Smooth muscle cell (in vitro differentiated cells): ENCODE data around the gene MIS12. TPM values are rescaled to one million over a fixed set of nuclear protein-coding genes. Genes with fewer than 3 reads are reported as not detected.

Source experiments
- DNase-seq: peaks from one replicate; lab custom pipeline; 2025; ENCODE audit not compliant: unreplicated experiment; lab: John Stamatoyannopoulos, UW
- H2AFZ ChIP-seq: fragments of 200-600 bp; sonication (generic); 2 replicates; pipeline ENCODE4 v1.6.0; 2016; ENCODE audit warnings: antibody characterized with exemption, low read depth, mild to moderate bottlenecking
- H3F3A ChIP-seq: fragments of 200-600 bp; sonication (generic); 2 replicates; pipeline ENCODE4 v1.6.0; 2017; ENCODE audit warnings: antibody characterized with exemption, low read depth
- H3K27ac ChIP-seq: fragments of 200-600 bp; sonication (generic); 2 replicates; pipeline ENCODE4 v1.5.1; 2016; ENCODE audit warnings: low read depth, mild to moderate bottlenecking
- H3K27me3 ChIP-seq: fragments of 200-600 bp; sonication (generic); 2 replicates; pipeline ENCODE4 v1.6.1; 2016; ENCODE audit warnings: low read depth, mild to moderate bottlenecking
- H3K36me3 ChIP-seq: fragments of 200-600 bp; sonication (generic); 2 replicates; pipeline ENCODE4 v1.5.1; 2016; ENCODE audit warnings: low read depth
- H3K4me1 ChIP-seq: fragments of 200-600 bp; sonication (generic); 2 replicates; pipeline ENCODE4 v1.5.1; 2016; ENCODE audit warnings: low read depth
- H3K4me2 ChIP-seq: fragments of 200-600 bp; sonication (generic); 2 replicates; pipeline ENCODE4 v1.6.0; 2016; ENCODE audit warnings: mild to moderate bottlenecking
- H3K4me3 ChIP-seq: fragments of 200-600 bp; sonication (generic); 2 replicates; pipeline ENCODE4 v1.5.1; 2016; ENCODE audit warnings: mild to moderate bottlenecking
- H3K79me2 ChIP-seq: fragments of 200-600 bp; sonication (generic); 2 replicates; pipeline ENCODE4 v1.6.0; 2016; ENCODE audit warnings: low read depth, mild to moderate bottlenecking
- H3K9ac ChIP-seq: fragments of 200-600 bp; sonication (generic); 2 replicates; pipeline ENCODE4 v1.6.0; 2016; ENCODE audit warnings: low read depth
- H3K9me3 ChIP-seq: fragments of 200-600 bp; sonication (generic); replicated peaks from 2 replicates; pipeline ENCODE4 v1.5.1; 2016; ENCODE audit warnings: low read depth
- H4K20me1 ChIP-seq: fragments of 200-600 bp; sonication (generic); 2 replicates; pipeline ENCODE4 v1.6.0; 2016; ENCODE audit warnings: low read depth
- CTCF ChIP-seq: fragments of 200-600 bp; sonication (generic); IDR thresholded peaks from 2 replicates; pipeline ENCODE4 v1.5.1; 2017; ENCODE audit warnings: borderline replicate concordance, mild to moderate bottlenecking, antibody characterized with exemption; ENCODE audit not compliant: insufficient read depth, poor library complexity, severe bottlenecking
- WGBS: methylation state at CpG from one replicate; pipeline ENCODE4 v1.1.7; 2016; ENCODE audit warnings: low lambda C conversion rate; 5-methylcytosine and 5-hydroxymethylcytosine counted together
- polyA plus RNA-seq: library from polyadenylated mRNA; unstranded; fragments of >200 nt; fragmentation: Nextera tagmentation; extraction: Ambion mirVana; gene quantifications from 2 replicates; pipeline ENCODE4 v1.2.1, GENCODE V29; 2016
- total RNA-seq: library from RNA; depleted of rRNA; stranded (reverse); fragments of >200 nt; gene quantifications from 2 replicates; pipeline ENCODE4 v1.2.3, GENCODE V29; 2014

Gene MIS12
- total and polyA plus RNA-seq, 2 experiments from 2014 or later: 14.8 to 23.3 TPM

DNA sequence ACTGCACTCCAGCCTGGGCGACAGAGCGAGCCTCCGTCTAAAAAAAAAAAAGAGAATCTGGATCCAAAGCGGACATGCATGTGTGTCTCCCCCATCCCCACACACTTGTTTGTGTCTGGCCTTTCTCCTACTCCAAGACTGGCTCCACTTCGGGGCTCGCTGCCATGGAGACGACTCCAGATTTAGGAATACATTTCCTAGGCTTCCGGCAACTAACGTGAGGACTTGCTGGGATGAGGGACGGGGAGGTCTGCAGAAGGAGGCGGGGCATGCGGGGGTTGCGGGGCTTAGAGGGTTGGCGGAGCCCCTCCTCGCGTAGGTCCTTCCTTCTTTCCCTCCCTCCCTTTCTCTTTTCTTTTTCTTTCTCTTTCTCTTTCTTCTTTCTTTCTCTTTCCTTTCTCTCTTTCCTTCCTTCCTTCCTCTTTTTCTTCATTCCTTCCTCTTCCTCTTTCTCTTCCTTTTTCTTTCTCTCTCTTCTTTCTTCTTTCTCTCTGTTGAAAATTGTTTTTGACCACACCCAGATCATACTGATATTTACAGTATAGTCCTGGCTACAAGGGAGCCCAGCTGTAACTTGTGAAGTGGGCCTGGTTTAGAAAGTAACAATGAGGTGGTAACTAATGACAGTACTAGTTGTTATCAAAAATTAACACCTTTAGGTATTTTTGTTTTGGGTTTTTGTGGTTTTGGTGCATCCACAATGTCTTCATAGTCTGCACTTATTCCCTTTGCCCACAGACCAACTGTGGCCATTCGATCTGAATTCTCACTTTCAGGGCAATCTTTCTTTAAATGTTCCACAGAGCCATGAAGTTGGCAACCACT is 25.2 kb downstream of the MIS12 start:
- H3K79me2 ChIP-seq: no peaks in the 10 kb centered on the region
- H3K36me3 ChIP-seq: no peaks in the 10 kb centered on the region
- H3K4me1 ChIP-seq: peaks cover 17% of the 10 kb centered on the region
- no peaks in the 10 kb centered on the region for H3K27me3 ChIP-seq
- H3K4me3 ChIP-seq: no peak overlapping the region
- H3K4me2 ChIP-seq: no peak overlapping the region
- H2AFZ ChIP-seq: no peak overlapping the region
- WGBS: 68% methylated on average over 13 of the region's 17 CpGs
- H3K9ac ChIP-seq: no peak overlapping the region
- no peak for TF ChIP-seq CTCF
- peaks cover 11% of the 10 kb centered on the region for H3F3A ChIP-seq
- H3K9me3 ChIP-seq: no peaks in the 10 kb centered on the region
- no peaks in the 10 kb centered on the region for H4K20me1 ChIP-seq
- DNase-seq: no peak
- H3K27ac ChIP-seq: no peak overlapping the region

DNA sequence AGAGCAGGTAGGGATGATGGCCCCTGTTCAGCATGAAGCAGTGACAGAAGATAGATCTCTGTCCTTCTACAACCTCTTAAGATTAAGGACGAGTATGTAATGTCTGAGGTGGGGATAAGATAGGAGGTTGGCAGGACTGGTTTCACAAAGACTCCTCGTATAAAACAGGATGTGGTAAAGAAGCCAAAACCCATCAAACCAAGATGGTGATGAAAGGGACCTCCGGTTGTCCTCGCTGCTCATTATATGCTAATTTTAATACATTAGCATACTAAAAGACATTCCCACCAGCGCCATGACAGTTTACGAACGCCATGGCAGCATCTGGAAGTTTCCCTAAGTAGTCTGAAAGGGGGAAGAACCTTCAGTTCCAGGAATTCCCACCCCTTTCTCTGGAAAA is 27.3 kb downstream of the MIS12 start:
- Histone ChIP-seq H3K4me1 (peaks cover 13% of the 10 kb centered on the region), H4K20me1 (no peaks in the 10 kb centered on the region)
- 70% methylated on average over 7 of the region's 7 CpGs for WGBS

GRCh38 chr17:5514976-5515375 is 28.6 kb downstream of the MIS12 start:
- Histone ChIP-seq H3K79me2 (no peaks in the 10 kb centered on the region), H3F3A (peaks cover 8% of the 10 kb centered on the region), H3K9ac (no peak overlapping the region), H3K27ac (no peak overlapping the region), H3K27me3 (no peaks in the 10 kb centered on the region), H3K4me2 (no peak overlapping the region), H3K9me3 (no peaks in the 10 kb centered on the region), H3K4me1 (peaks cover under 1% of the 10 kb centered on the region), H3K4me3 (no peak overlapping the region), H3K36me3 (no peaks in the 10 kb centered on the region), H4K20me1 (no peaks in the 10 kb centered on the region), H2AFZ (no peak overlapping the region)
- TF ChIP-seq CTCF: no peak
- DNase-seq: no peak
- 96% methylated on average over 10 of the region's 10 CpGs for WGBS

More for the DNA sequence above, 27.3 kb downstream of the MIS12 start:
- Histone ChIP-seq H3F3A (peaks cover 11% of the 10 kb centered on the region), H3K79me2 (no peaks in the 10 kb centered on the region), H3K9me3 (no peaks in the 10 kb centered on the region), H3K9ac (no peak overlapping the region), H3K27me3 (no peaks in the 10 kb centered on the region), H3K4me3 (no peak overlapping the region), H3K4me2 (no peak overlapping the region), H2AFZ (no peak overlapping the region), H3K36me3 (no peaks in the 10 kb centered on the region), H3K27ac (no peak overlapping the region)
- DNase-seq: no peak
- TF ChIP-seq CTCF: no peak
